Kidney (tissue), 14 donors: Measurements from ENCODE around the gene F7. TPM values are rescaled to one million over a fixed set of nuclear protein-coding genes. Genes with fewer than 3 reads are reported as not detected.
A peak's percentile ranks its signal among the peaks of the same experiment; 100 is the strongest.

Experiments used
- DNase-seq, 5 donors: peaks; one replicate each; pipeline ENCODE4 v3.0.0-alpha.2; 2013 to 2020
- FAIRE-seq: peaks from 2 replicates; lab custom pipeline; 2012; peaks lifted over from hg19 to GRCh38; lab: Jason Lieb, UNC
- H3K27ac ChIP-seq, 2 donors: one replicate each; pipeline ENCODE4 v1.7.0; 2013; ENCODE audit warnings: low read depth in 2 of 2, low read length in 2 of 2, inconsistent platforms in 1 of 2
- H3K27me3 ChIP-seq: one replicate; pipeline ENCODE4 v1.7.1; 2013; ENCODE audit warnings: low read length, inconsistent platforms; ENCODE audit not compliant: control insufficient read depth, insufficient read depth
- H3K36me3 ChIP-seq, 3 donors: one replicate each; pipeline versions ENCODE4 v1.7.0 to v1.7.1; 2013; ENCODE audit warnings: low read length in 3 of 3, control low read depth in 1 of 3, inconsistent platforms in 1 of 3; ENCODE audit not compliant: insufficient read depth in 3 of 3, control insufficient read depth in 2 of 3
- H3K4me1 ChIP-seq, 3 donors: one replicate each; pipeline versions ENCODE4 v1.7.0 to v1.7.1; 2013; ENCODE audit warnings: low read length in 3 of 3, inconsistent platforms in 1 of 3, low read depth in 1 of 3; ENCODE audit not compliant: control insufficient read depth in 2 of 3, insufficient read depth in 2 of 3
- H3K4me3 ChIP-seq, 3 donors: one replicate each; pipeline versions ENCODE4 v1.7.0 to v1.8.1; 2013; ENCODE audit warnings: low read length in 3 of 3, control low read depth in 1 of 3, inconsistent platforms in 1 of 3
- H3K9ac ChIP-seq, 3 donors: one replicate each; pipeline versions ENCODE4 v1.7.0 to v1.7.1; 2013; ENCODE audit warnings: low read length in 3 of 3, control low read depth in 1 of 3, inconsistent platforms in 1 of 3
- H3K9me3 ChIP-seq, 3 donors: one replicate each; pipeline versions ENCODE4 v1.7.0 to v1.7.1; 2013; ENCODE audit warnings: low read length in 3 of 3, control low read depth in 1 of 3, inconsistent platforms in 1 of 3; ENCODE audit not compliant: control insufficient read depth in 2 of 3, insufficient read depth in 1 of 3
- intact Hi-C: fragments of 100-400 bp; cut with DNase I; formaldehyde crosslinking; loops from one replicate; pipeline ENCODE4 v1.11.1; 2022
- polyA plus RNA-seq: library from polyadenylated mRNA; stranded (reverse); fragments of 350-450 nt; fragmentation: Illumina TruSeq; extraction: RNeasy Lipid Tissue Mini Kit (QIAGEN cat#74804); gene quantifications from one replicate; pipeline ENCODE4 v1.2.3, GENCODE V29; 2014; ENCODE audit warnings: low read depth, low replicate concordance; ENCODE audit not compliant: insufficient read depth
- total RNA-seq: library from RNA; stranded (reverse); fragmentation: NEBNext Ultra II Directional; extraction: Animal tissue kit (Norgen Biotek cat#: 25700); gene quantifications from one replicate; pipeline ENCODE4 v1.2.1, GENCODE V29; 2021
- TF ChIP-seq, protein P1 (sequence below): IDR thresholded peaks from 3 replicates; pipeline ENCODE4 v1.5.1; 2012; ENCODE audit warnings: mild to moderate bottlenecking, moderate library complexity, borderline replicate concordance; ENCODE audit not compliant: insufficient read depth; ENCODE audit errors: extremely low read depth
- donor health status: control.
- donor health status: control.
- donor health status: control.
- donor health status: control.
- donor health status: control.
- donor health status: DM: yes; HTN: yes; CAD: no.
- donor health status: Normal renal cell carcinoma (clear cell type).

The F7 gene
- total and polyA plus RNA-seq, 2 donors from 2014 or later = 0.16 to 0.52 TPM

GRCh38 chr13:113121183-113121927 lies 15.8 kb downstream of the F7 start:
- no peak overlapping the region for H3K27ac ChIP-seq

DNA sequence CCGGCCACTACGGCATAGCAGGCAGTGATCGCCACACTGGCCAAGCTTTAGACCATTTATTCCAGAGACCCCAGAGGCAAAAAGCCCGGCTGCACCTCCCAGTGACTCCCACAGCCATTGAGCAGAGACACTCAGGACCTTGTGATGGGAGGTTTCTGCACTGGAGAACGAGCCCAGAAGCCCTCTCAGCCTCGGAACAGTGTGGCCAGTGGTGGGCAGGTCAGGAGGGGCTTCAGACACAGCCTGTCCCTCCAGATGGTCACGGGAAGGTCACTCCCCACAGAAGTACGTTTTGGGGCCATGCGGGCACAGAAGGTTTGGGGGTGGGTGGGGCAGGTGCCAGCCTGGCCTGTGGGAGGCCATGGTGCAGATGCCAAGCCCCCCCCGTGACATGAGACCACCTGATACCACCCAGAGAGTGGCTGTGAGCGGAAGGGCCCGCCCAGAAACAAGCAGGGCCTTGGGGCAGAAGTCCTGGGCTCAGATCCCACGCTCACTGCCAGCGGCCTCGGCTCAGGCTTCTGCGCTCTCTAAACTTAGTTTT lies 16.4 kb downstream of the F7 start:
- H3K4me1 ChIP-seq = peaks cover 0 to 3% (median 0%) of the 10 kb centered on the region in 3 donors
- TF ChIP-seq, protein P1, sequence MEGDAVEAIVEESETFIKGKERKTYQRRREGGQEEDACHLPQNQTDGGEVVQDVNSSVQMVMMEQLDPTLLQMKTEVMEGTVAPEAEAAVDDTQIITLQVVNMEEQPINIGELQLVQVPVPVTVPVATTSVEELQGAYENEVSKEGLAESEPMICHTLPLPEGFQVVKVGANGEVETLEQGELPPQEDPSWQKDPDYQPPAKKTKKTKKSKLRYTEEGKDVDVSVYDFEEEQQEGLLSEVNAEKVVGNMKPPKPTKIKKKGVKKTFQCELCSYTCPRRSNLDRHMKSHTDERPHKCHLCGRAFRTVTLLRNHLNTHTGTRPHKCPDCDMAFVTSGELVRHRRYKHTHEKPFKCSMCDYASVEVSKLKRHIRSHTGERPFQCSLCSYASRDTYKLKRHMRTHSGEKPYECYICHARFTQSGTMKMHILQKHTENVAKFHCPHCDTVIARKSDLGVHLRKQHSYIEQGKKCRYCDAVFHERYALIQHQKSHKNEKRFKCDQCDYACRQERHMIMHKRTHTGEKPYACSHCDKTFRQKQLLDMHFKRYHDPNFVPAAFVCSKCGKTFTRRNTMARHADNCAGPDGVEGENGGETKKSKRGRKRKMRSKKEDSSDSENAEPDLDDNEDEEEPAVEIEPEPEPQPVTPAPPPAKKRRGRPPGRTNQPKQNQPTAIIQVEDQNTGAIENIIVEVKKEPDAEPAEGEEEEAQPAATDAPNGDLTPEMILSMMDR = no peak
- H3K27ac ChIP-seq = no peak overlapping the region
- H3K27me3 ChIP-seq = no peaks in the 10 kb centered on the region
- H3K9me3 ChIP-seq = no peaks in the 10 kb centered on the region
- peak in 2 of 5 donors; percentile 36 to 55 for DNase-seq
- no peak for FAIRE-seq
- H3K9ac ChIP-seq = no peak overlapping the region
- intact Hi-C loops = no loop called here
- H3K4me3 ChIP-seq = no peak overlapping the region
- no peaks in the 10 kb centered on the region for H3K36me3 ChIP-seq

More at GRCh38 chr13:113121183-113121927, 15.8 kb downstream of the F7 start:
- intact Hi-C loops = no loop called here
- no peak overlapping the region for H3K9ac ChIP-seq
- H3K27me3 ChIP-seq = no peaks in the 10 kb centered on the region
- DNase-seq (peak in 3 of 5 donors; percentile 8 to 54 (median 37)), FAIRE-seq (no peak)
- peaks cover 0 to 3% (median 0%) of the 10 kb centered on the region in 3 donors for H3K4me1 ChIP-seq
- no peaks in the 10 kb centered on the region for H3K9me3 ChIP-seq
- H3K36me3 ChIP-seq = no peaks in the 10 kb centered on the region
- TF ChIP-seq, protein P1 = no peak
- no peak overlapping the region for H3K4me3 ChIP-seq

- no peaks in the 10 kb centered on the region for H3K27me3 ChIP-seq
- TF ChIP-seq, protein P1 = no peak
- DNase-seq (peak; percentile 62 to 89 (median 78)), FAIRE-seq (no peak)
- H3K4me1 ChIP-seq = peaks cover 0 to 3% (median 0%) of the 10 kb centered on the region in 3 donors
- H3K4me3 ChIP-seq = peak within 1 kb of the TSS in 1 of 3 donors; percentile 1
- H3K36me3 ChIP-seq = no peaks in the 10 kb centered on the region
- H3K27ac ChIP-seq = no peak within 1 kb of the TSS
- H3K9me3 ChIP-seq = no peaks in the 10 kb centered on the region
- H3K9ac ChIP-seq = no peak within 1 kb of the TSS
- intact Hi-C loops = no loop called here
Measured at GRCh38 chr13:113122550-113123225, 17.1 kb downstream of the F7 start, which contains the start of gene F10. F10 (plus strand) TSS chr13:113122799; CDS start chr13:113122856, 57 bp downstream.
